C4-2B (cell line): ENCODE data around the gene KCNQ1.

Experiments used
- H3K27ac ChIP-seq: fragments of 450-650 bp; 2 replicates; pipeline ENCODE4 v1.5.1; 2017
- CTCF ChIP-seq: fragments of 450-650 bp; conservative IDR thresholded peaks from 2 replicates; pipeline ENCODE4 v1.5.1; 2017; ENCODE audit warnings: mild to moderate bottlenecking
- ZFX ChIP-seq: fragments of 450-650 bp; IDR thresholded peaks from 2 replicates; pipeline ENCODE4 v1.6.1; 2017

Gene KCNQ1

GRCh38 chr11:2434506-2435255 is 10.1 kb upstream of the KCNQ1 start:
- TF ChIP-seq ZFX (no peak), CTCF (no peak)
- H3K27ac ChIP-seq: no peak overlapping the region

- H3K27ac ChIP-seq: no peak overlapping the region
- TF ChIP-seq CTCF (no peak), ZFX (no peak)
Measured at GRCh38 chr11:2435288-2436012, 9.4 kb upstream of the KCNQ1 start.

DNA sequence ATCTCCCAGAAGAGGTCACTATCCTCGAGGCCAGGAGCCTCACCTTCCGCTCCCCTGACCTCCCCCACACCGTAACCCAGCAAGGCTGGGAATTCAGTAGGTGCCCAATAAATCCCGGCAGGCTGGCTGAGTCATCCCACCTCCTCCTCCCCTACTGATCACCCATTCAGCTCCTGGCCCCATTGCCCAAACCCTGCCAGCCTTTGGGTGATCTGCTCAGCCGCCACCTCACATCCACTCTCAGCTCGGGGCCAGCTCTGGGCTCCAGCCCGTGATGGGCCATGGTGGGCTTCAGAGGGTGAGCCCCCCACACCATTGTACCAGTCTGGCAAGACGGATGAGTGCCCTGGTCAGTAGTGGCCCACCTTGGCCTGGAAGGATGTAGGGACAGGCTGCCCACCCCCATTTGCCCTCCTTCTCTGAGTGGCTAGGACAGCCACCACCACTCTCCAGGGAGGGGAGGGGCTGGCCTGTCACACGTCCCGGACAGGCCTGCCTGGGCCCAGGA is 8.7 kb upstream of the KCNQ1 start:
- no peak overlapping the region for H3K27ac ChIP-seq
- TF ChIP-seq CTCF (no peak), ZFX (no peak)

DNA sequence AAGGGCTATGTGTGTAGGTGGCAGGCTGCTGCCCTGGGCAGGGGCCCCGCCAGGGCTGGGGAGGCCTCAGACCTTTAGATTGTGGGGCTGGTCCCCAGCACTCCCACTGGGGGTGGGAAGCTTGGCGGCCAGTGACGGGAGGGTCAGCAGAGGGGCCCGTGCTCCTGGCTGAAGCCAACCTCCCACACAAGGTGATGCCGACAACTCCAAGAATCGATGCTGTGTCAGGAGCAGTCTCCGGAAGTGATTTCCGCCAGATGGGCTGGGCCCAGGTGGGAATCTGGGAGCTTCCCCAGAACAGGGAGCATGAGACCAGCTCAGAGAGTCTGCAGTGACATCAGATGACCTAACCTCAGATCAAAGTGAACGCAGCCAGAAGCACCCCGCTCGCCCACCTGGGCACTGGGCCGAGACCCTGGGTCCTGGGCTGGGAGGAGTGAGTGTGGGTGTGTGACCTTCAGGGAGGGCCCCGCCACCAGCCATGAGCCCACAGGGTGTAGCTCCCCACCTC is 8.2 kb upstream of the KCNQ1 start:
- no peak overlapping the region for H3K27ac ChIP-seq
- TF ChIP-seq CTCF: no peak
- TF ChIP-seq ZFX: no peak

GRCh38 chr11:2437516-2437915 is 7.3 kb upstream of the KCNQ1 start:
- TF ChIP-seq ZFX (no peak), CTCF (no peak)
- H3K27ac ChIP-seq: no peak overlapping the region

DNA sequence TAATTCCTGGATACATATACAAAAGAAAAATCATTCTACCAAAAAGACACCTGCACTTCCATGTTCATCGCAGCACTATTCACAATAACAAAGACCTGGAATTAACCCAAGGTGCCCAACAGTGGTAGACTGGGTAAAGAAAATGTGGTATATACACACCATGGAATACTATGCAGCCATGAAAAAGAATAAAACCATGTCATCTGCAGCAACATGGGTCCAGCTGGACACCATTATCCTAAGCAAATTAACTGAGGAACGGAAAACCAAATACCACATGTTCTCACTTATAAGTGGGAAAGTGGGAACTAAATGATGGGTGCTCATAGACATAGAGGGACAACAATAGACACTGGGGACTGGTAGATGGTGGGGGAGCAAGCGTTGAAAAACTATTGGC is 5.0 kb upstream of the KCNQ1 start:
- TF ChIP-seq CTCF: no peak
- no peak for TF ChIP-seq ZFX
- H3K27ac ChIP-seq: no peak overlapping the region

- H3K27ac ChIP-seq: no peak overlapping the region
- TF ChIP-seq CTCF: no peak
- TF ChIP-seq ZFX: no peak
Measured at GRCh38 chr11:2440646-2441045, 4.2 kb upstream of the KCNQ1 start.
